ENCODE measurements around the gene IGSF9B. TPM values are rescaled to one million over a fixed set of nuclear protein-coding genes. Genes with fewer than 3 reads are reported as not detected.
A peak's percentile ranks its signal among the peaks of the same experiment; 100 is the strongest.

The IGSF9B gene
- total RNA-seq, 2 experiments from 2014 or later: 24.3 to 27.4 TPM

DNA sequence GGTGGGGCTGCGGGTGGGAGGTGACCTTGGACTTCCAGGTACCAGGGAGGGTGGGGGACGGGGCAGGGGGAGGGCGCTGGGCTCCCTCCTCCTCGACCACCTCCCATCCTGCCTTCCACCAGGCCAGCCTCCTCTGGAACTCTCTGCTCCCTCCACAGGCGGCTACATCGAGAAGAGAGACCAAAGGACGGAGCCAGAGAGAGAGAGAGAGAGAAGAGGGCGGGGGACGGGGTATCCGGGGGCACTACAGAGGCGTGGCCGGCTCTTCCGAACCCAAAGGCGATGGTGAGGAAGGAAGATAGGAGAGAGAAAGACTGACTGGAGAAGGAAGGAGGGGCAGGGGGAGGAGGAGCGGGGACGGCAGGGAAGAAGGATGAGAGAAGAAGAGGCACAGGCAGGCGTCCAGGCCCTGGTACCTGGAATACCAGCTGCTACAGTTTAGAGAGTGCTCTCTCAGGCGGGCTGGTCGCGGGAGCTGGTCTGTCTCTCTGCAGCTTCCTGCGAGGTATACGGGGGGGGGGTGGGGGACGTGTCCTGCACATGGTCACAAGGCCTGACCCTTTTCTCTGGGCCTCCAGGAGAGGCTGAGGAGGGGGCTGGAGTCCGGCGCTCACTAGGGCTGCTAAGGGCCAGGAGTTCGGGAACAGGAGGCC lies 38.0 kb downstream of the IGSF9B start:
- peak overlapping the region; percentile 84 for H3K4me3 Mint-ChIP-seq
- TF ChIP-seq, protein P1, sequence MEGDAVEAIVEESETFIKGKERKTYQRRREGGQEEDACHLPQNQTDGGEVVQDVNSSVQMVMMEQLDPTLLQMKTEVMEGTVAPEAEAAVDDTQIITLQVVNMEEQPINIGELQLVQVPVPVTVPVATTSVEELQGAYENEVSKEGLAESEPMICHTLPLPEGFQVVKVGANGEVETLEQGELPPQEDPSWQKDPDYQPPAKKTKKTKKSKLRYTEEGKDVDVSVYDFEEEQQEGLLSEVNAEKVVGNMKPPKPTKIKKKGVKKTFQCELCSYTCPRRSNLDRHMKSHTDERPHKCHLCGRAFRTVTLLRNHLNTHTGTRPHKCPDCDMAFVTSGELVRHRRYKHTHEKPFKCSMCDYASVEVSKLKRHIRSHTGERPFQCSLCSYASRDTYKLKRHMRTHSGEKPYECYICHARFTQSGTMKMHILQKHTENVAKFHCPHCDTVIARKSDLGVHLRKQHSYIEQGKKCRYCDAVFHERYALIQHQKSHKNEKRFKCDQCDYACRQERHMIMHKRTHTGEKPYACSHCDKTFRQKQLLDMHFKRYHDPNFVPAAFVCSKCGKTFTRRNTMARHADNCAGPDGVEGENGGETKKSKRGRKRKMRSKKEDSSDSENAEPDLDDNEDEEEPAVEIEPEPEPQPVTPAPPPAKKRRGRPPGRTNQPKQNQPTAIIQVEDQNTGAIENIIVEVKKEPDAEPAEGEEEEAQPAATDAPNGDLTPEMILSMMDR (IDR thresholded peaks at IDR 0.05): no peak
- H3K9me3 Mint-ChIP-seq: no peaks in the 10 kb centered on the region
- intact Hi-C loops (cut with DNase I, micrococcal nuclease): no loop called here
- H3K4me1 Mint-ChIP-seq (ENCODE audit: low read depth): peaks cover 4% of the 10 kb centered on the region
- ATAC-seq (ENCODE audit: poor library complexity) (peak; percentile 38), DNase-seq (peak in 1 of 14 experiments; percentile 28)
- ChIA-PET CTCF (no interaction called here), POLR2A (no interaction called here)
- peak overlapping the region; percentile 44 for H3K4me3 ChIP-seq (ENCODE audit: low read length)
- H3K36me3 Mint-ChIP-seq (ENCODE audit: low read depth): peaks cover 37% of the 10 kb centered on the region
- peaks cover 0 to 4% of the 10 kb centered on the region in 2 experiments for H3K9me3 ChIP-seq (ENCODE audit: control insufficient read depth in 1 of 2, insufficient read depth in 1 of 2, low read length in 2 of 2)
- H3K4me1 ChIP-seq (ENCODE audit: insufficient read depth, low read length): peaks cover 13% of the 10 kb centered on the region
- peaks cover 13% of the 10 kb centered on the region for H3K36me3 ChIP-seq (ENCODE audit: insufficient read depth, low read length)
- no peaks in the 10 kb centered on the region for H3K27me3 Mint-ChIP-seq
- no peak overlapping the region for H3K27ac Mint-ChIP-seq
- H3K27me3 ChIP-seq (ENCODE audit: control insufficient read depth in 1 of 2, insufficient read depth in 2 of 2, low read length in 2 of 2): no peaks in the 10 kb centered on the region
- no peak overlapping the region for H3K27ac ChIP-seq (ENCODE audit: low read depth in 1 of 2, low read length in 2 of 2)

DNA sequence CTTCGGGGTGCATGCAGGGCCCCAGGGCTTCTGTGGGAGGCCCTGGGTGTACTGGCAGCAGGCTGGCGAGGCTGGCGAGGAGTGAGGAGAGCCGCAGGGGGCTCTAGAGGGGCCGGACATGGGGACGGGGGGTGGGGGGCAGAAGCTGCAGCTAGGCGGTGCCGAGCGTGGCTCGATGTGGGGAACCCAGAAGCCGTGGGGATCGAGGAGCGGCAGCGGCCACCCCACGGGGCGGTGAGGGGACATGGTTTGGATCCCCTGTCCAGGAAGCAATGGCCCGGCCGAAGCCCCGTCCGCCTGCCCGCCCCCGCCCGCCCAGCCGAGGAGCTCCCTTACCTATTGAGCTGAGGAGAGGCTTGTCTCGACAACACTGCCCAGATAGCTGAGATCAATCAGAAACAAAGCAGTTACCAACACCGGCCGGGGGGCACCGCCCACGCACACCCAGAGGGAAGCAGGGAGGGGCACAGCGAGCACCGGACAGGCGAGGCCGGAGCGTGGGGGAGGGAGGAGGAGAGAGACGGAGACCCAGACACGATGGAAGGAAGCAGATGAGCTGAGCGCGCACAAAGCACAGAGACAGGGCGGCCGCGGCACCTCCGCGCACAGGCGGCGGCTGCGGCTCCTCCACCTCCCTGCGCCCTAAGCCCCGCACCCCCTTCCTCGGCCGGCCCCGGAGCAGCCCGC lies 38.7 kb downstream of the IGSF9B start:
- peaks cover 4% of the 10 kb centered on the region for H3K4me1 Mint-ChIP-seq (ENCODE audit: low read depth)
- peaks cover 37% of the 10 kb centered on the region for H3K36me3 Mint-ChIP-seq (ENCODE audit: low read depth)
- peaks cover 0 to 4% of the 10 kb centered on the region in 2 experiments for H3K9me3 ChIP-seq (ENCODE audit: control insufficient read depth in 1 of 2, insufficient read depth in 1 of 2, low read length in 2 of 2)
- intact Hi-C loops (cut with DNase I, micrococcal nuclease): no loop called here
- ATAC-seq (ENCODE audit: poor library complexity) (peak; percentile 31), DNase-seq (no peak)
- peak overlapping the region; percentile 78 for H3K4me3 Mint-ChIP-seq
- no peak overlapping the region for H3K27ac ChIP-seq (ENCODE audit: low read depth in 1 of 2, low read length in 2 of 2)
- CTCF ChIA-PET: no interaction called here
- peaks cover 13% of the 10 kb centered on the region for H3K36me3 ChIP-seq (ENCODE audit: insufficient read depth, low read length)
- POLR2A ChIA-PET: no interaction called here
- peak overlapping the region; percentile 44 for H3K4me3 ChIP-seq (ENCODE audit: low read length)
- TF ChIP-seq, protein P1 (IDR thresholded peaks at IDR 0.05): no peak
- no peaks in the 10 kb centered on the region for H3K27me3 ChIP-seq (ENCODE audit: control insufficient read depth in 1 of 2, insufficient read depth in 2 of 2, low read length in 2 of 2)
- H3K27ac Mint-ChIP-seq: no peak overlapping the region
- peaks cover 13% of the 10 kb centered on the region for H3K4me1 ChIP-seq (ENCODE audit: insufficient read depth, low read length)
- H3K27me3 Mint-ChIP-seq: no peaks in the 10 kb centered on the region
- no peaks in the 10 kb centered on the region for H3K9me3 Mint-ChIP-seq

DNA sequence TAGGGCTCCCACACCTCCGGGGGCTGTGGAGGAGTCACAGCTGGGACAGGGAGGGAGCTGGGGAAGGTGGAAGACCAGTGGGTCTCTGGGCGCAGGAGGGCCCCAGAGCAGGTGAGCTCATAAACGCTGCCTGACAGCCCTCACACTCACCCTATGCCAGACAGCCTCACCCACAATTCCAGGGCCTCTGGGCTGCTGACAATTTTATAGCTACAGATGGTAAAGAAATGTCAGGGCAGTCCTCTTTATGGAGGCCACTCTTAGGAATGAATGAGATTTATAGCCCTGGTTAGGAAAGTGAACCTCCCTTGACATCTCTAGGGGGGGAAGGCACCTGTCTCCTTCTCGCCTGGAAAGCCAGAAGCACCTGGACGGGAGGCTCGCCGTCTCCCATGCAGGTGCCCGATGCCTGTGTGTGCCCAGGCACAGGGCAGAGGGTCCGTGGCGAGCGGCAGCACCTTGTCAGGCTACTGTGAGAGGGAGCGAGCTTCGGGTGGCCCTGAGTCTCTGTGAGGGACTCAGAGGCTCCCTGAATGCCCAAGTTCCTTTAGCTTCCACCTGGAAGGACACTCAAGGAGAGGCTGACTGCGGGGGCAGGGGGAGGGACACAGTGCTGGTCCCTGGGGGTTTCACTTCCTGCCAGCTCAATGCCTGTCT lies 39.9 kb downstream of the IGSF9B start:
- POLR2A ChIA-PET: no interaction called here

More for the DNA sequence above, 39.9 kb downstream of the IGSF9B start:
- intact Hi-C loops (cut with DNase I, micrococcal nuclease): no loop called here
- H3K27ac ChIP-seq (ENCODE audit: low read depth in 1 of 2, low read length in 2 of 2): no peak overlapping the region
- H3K4me1 Mint-ChIP-seq (ENCODE audit: low read depth): peaks cover 4% of the 10 kb centered on the region
- H3K9me3 Mint-ChIP-seq: no peaks in the 10 kb centered on the region
- CTCF ChIA-PET: no interaction called here
- no peak overlapping the region for H3K4me3 ChIP-seq (ENCODE audit: low read length)
- H3K27me3 ChIP-seq (ENCODE audit: control insufficient read depth in 1 of 2, insufficient read depth in 2 of 2, low read length in 2 of 2): no peaks in the 10 kb centered on the region
- peaks cover 9% of the 10 kb centered on the region for H3K36me3 ChIP-seq (ENCODE audit: insufficient read depth, low read length)
- no peak overlapping the region for H3K27ac Mint-ChIP-seq
- H3K4me3 Mint-ChIP-seq: no peak overlapping the region
- TF ChIP-seq, protein P1 (IDR thresholded peaks at IDR 0.05): no peak
- H3K36me3 Mint-ChIP-seq (ENCODE audit: low read depth): peaks cover 37% of the 10 kb centered on the region
- ATAC-seq (ENCODE audit: poor library complexity): no peak
- no peak for DNase-seq
- H3K4me1 ChIP-seq (ENCODE audit: insufficient read depth, low read length): peaks cover 13% of the 10 kb centered on the region
- no peaks in the 10 kb centered on the region for H3K27me3 Mint-ChIP-seq
- H3K9me3 ChIP-seq (ENCODE audit: control insufficient read depth in 1 of 2, insufficient read depth in 1 of 2, low read length in 2 of 2): peaks cover 0 to 4% of the 10 kb centered on the region in 2 experiments
